PFSK-1 (cell line): ENCODE data around the gene ADAR.

ENCODE experiments used
- POLR2AphosphoS5 ChIP-seq: IDR thresholded peaks from 2 replicates; pipeline ENCODE4 v1.6.1; 2012; ENCODE audit warnings: low read depth, mild to moderate bottlenecking, control low read depth, low read length, moderate library complexity
- TAF1 ChIP-seq: IDR thresholded peaks from 2 replicates; pipeline ENCODE4 v1.6.1; 2012; ENCODE audit warnings: low read length, control low read depth, borderline replicate concordance; ENCODE audit not compliant: insufficient read depth
- TF ChIP-seq, protein P1 (sequence below), 2 experiments: IDR thresholded peaks; 2 replicates each; pipeline versions ENCODE4 v1.6.1 to v1.8.0; 2011 to 2012; ENCODE audit warnings: low read depth in 2 of 2, low read length in 2 of 2, control low read depth in 1 of 2, inconsistent platforms in 1 of 2, mild to moderate bottlenecking in 1 of 2, moderate library complexity in 1 of 2; ENCODE audit not compliant: insufficient read depth in 1 of 2

DNA sequence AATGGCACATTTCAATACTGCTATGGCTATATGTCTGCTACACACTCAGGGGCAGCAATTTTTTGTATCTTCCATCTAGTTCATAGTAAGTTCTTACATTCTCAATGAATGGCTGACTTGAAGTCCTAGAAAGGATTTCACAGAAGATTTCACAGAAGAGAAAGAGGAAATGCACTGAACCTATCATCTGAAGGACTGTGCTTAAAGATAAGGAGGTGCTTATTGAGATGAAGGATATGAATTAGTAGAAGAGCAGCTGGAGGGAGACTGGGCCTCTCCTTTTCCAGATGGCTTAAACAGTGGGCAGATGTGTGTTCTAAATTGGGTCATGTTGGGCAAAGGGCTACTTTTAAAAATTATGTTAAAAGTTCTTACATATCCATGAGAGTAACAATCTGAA is 14.6 kb downstream of the ADAR start:
- no peak for TF ChIP-seq TAF1
- no peak for TF ChIP-seq POLR2AphosphoS5
- TF ChIP-seq, protein P1, sequence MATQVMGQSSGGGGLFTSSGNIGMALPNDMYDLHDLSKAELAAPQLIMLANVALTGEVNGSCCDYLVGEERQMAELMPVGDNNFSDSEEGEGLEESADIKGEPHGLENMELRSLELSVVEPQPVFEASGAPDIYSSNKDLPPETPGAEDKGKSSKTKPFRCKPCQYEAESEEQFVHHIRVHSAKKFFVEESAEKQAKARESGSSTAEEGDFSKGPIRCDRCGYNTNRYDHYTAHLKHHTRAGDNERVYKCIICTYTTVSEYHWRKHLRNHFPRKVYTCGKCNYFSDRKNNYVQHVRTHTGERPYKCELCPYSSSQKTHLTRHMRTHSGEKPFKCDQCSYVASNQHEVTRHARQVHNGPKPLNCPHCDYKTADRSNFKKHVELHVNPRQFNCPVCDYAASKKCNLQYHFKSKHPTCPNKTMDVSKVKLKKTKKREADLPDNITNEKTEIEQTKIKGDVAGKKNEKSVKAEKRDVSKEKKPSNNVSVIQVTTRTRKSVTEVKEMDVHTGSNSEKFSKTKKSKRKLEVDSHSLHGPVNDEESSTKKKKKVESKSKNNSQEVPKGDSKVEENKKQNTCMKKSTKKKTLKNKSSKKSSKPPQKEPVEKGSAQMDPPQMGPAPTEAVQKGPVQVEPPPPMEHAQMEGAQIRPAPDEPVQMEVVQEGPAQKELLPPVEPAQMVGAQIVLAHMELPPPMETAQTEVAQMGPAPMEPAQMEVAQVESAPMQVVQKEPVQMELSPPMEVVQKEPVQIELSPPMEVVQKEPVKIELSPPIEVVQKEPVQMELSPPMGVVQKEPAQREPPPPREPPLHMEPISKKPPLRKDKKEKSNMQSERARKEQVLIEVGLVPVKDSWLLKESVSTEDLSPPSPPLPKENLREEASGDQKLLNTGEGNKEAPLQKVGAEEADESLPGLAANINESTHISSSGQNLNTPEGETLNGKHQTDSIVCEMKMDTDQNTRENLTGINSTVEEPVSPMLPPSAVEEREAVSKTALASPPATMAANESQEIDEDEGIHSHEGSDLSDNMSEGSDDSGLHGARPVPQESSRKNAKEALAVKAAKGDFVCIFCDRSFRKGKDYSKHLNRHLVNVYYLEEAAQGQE (IDR thresholded peaks at IDR 0.05; ENCODE audit: insufficient read depth in 1 of 2, low read depth in 2 of 2, low read length in 2 of 2): no peak
